B cell (primary cell): ENCODE results near the gene TMEM63A. TPM values are rescaled to one million over a fixed set of nuclear protein-coding genes. Genes with fewer than 3 reads are reported as not detected.

ENCODE experiments used
- ATAC-seq: fragments of 200-7000 bp; cut with Tn5 transposase; one replicate; pipeline ENCODE4 v1.10.0; 2021; ENCODE audit warnings: low read depth, mild to moderate bottlenecking, moderate number of reproducible peaks, moderate library complexity
- CTCF ChIA-PET: fragments of 350-600 bp; sonication (Branson Sonifier 250); formaldehyde crosslinking; loops from one replicate; lab custom pipeline; 2021; ENCODE audit warnings: antibody characterized with exemption, inconsistent platforms; lab: Charles Lee
- POLR2A ChIA-PET: fragments of 350-600 bp; sonication (Branson Sonifier 250); formaldehyde crosslinking; loops from one replicate; lab custom pipeline; 2021; ENCODE audit warnings: antibody characterized with exemption; lab: Charles Lee
- DNase-seq: peaks from one replicate; pipeline ENCODE4 v3.0.0; 2013
- H2AFZ ChIP-seq: 2 replicates; pipeline ENCODE4 v1.6.1; 2012; ENCODE audit warnings: mild to moderate bottlenecking, low read depth, low read length; ENCODE audit not compliant: insufficient read depth, poor library complexity, severe bottlenecking
- H3K27ac ChIP-seq, 2 donors: 1 replicate in 1 of 2; 2 replicates in 1 of 2; pipeline ENCODE4 v1.5.1; 2012 to 2013; ENCODE audit warnings: low read length in 2 of 2, mild to moderate bottlenecking in 2 of 2, moderate library complexity in 1 of 2
- H3K27me3 ChIP-seq, 4 experiments: fragments of 200-600 bp in 1 of 4; sonication (generic) in 1 of 4; replicated peaks in 1 of 4; 1 replicate in 2 of 4; 2 replicates in 2 of 4; pipeline versions ENCODE4 v1.6.1 to v1.7.0; 2013 to 2016; ENCODE audit warnings: low read length in 3 of 4, mild to moderate bottlenecking in 2 of 4, mixed read lengths in 1 of 4, moderate library complexity in 1 of 4; ENCODE audit not compliant: insufficient read depth in 4 of 4, control insufficient read depth in 3 of 4; ENCODE audit errors: control extremely low read depth in 1 of 4
- H3K36me3 ChIP-seq, 2 experiments: replicated peaks in 1 of 2; 1 replicate in 1 of 2; 2 replicates in 1 of 2; pipeline versions ENCODE4 v1.6.1 to v1.7.1; 2013; ENCODE audit warnings: low read length in 1 of 2; ENCODE audit not compliant: insufficient read depth in 2 of 2, control insufficient read depth in 1 of 2; ENCODE audit errors: control extremely low read depth in 1 of 2, extremely low read depth in 1 of 2
- H3K4me1 ChIP-seq, 2 donors: fragments of 200-600 bp in 1 of 2; sonication (generic) in 1 of 2; 1 replicate in 1 of 2; 2 replicates in 1 of 2; pipeline versions ENCODE4 v1.5.1 to v1.6.1; 2013 to 2017; ENCODE audit warnings: low read length in 2 of 2; ENCODE audit not compliant: control insufficient read depth in 2 of 2, insufficient read depth in 2 of 2
- H3K4me2 ChIP-seq: replicated peaks from 2 replicates; pipeline ENCODE3; 2012; ENCODE audit warnings: mild to moderate bottlenecking, low read depth, low read length; ENCODE audit not compliant: poor library complexity, severe bottlenecking
- H3K4me3 ChIP-seq, 5 experiments: fragments of 200-600 bp in 1 of 5; sonication (generic) in 1 of 5; 1 replicate in 3 of 5; 2 replicates in 2 of 5; pipeline versions ENCODE4 v1.5.1 to v1.7.0; 2011 to 2016; ENCODE audit warnings: low read length in 4 of 5, mild to moderate bottlenecking in 4 of 5, low read depth in 2 of 5, control low read depth in 1 of 5, moderate library complexity in 1 of 5; ENCODE audit not compliant: insufficient read depth in 1 of 5; ENCODE audit errors: control extremely low read depth in 1 of 5, extremely low read depth in 1 of 5
- H3K79me2 ChIP-seq: fragments of 200-600 bp; sonication (generic); one replicate; pipeline ENCODE4 v1.6.0; 2016; ENCODE audit warnings: low read length; ENCODE audit not compliant: control insufficient read depth, insufficient read depth
- H3K9ac ChIP-seq: fragments of 200-600 bp; sonication (generic); 2 replicates; pipeline ENCODE4 v1.6.1; 2017; ENCODE audit warnings: mild to moderate bottlenecking, low read length, moderate library complexity
- H3K9me3 ChIP-seq, 3 donors: one replicate each; pipeline versions ENCODE4 v1.6.1 to v1.7.1; 2013; ENCODE audit warnings: low read length in 2 of 3; ENCODE audit not compliant: control insufficient read depth in 2 of 3, insufficient read depth in 1 of 3; ENCODE audit errors: control extremely low read depth in 1 of 3
- H4K20me1 ChIP-seq: 2 replicates; pipeline ENCODE4 v1.6.0; 2012; ENCODE audit warnings: mild to moderate bottlenecking, low read length; ENCODE audit not compliant: insufficient read depth, control insufficient read depth, poor library complexity, severe bottlenecking
- H3K27ac Mint-ChIP-seq: one replicate; pipeline ENCODE4 v1.8.0; 2021; ENCODE audit warnings: mixed read lengths
- H3K27me3 Mint-ChIP-seq: one replicate; pipeline ENCODE4 v1.8.0; 2021; ENCODE audit warnings: mixed read lengths
- H3K4me1 Mint-ChIP-seq: one replicate; pipeline ENCODE4 v1.8.0; 2021; ENCODE audit warnings: mixed read lengths
- H3K4me3 Mint-ChIP-seq: one replicate; pipeline ENCODE4 v1.8.0; 2021; ENCODE audit warnings: mixed read lengths
- H3K9me3 Mint-ChIP-seq: one replicate; pipeline ENCODE4 v1.8.0; 2022; ENCODE audit warnings: mixed read lengths; ENCODE audit not compliant: insufficient read depth
- EZH2 ChIP-seq: IDR thresholded peaks from 2 replicates; pipeline ENCODE4 v1.6.1; 2012; ENCODE audit warnings: borderline replicate concordance, low read depth, mild to moderate bottlenecking, moderate library complexity, low read length; ENCODE audit not compliant: insufficient read depth, poor library complexity, severe bottlenecking
- WGBS: methylation state at CpG from one replicate; pipeline ENCODE4 v1.1.5; 2013; ENCODE audit warnings: missing lambda C conversion rate; ENCODE audit not compliant: insufficient coverage; 5-methylcytosine and 5-hydroxymethylcytosine counted together
- intact Hi-C: fragments of 100-400 bp; cut with micrococcal nuclease; formaldehyde crosslinking; loops from one replicate; pipeline ENCODE4 v1.10.0; 2022
- polyA plus RNA-seq: library from polyadenylated mRNA; depleted of rRNA; stranded (reverse); fragments of >200 nt; gene quantifications from 2 replicates; pipeline ENCODE4 v1.2.3, GENCODE V29; 2012
- total RNA-seq, 2 donors: library from RNA; stranded (reverse); fragments of 120-200 nt in 1 of 2; gene quantifications; 1 replicate in 1 of 2; 2 replicates in 1 of 2; pipeline versions ENCODE4 v1.2.3 to v1.2.4, GENCODE V29; 2013 to 2022
- TF ChIP-seq, protein P1 (sequence below): fragments of 200-600 bp; IDR thresholded peaks from one replicate; pipeline ENCODE4 v1.8.0; 2022; ENCODE audit warnings: antibody characterized with exemption, mild to moderate bottlenecking

Gene TMEM63A
- total and polyA plus RNA-seq, 2 donors (not counting 1 experiment from before 2014, with no cell fraction given) = 209 to 238 TPM

DNA sequence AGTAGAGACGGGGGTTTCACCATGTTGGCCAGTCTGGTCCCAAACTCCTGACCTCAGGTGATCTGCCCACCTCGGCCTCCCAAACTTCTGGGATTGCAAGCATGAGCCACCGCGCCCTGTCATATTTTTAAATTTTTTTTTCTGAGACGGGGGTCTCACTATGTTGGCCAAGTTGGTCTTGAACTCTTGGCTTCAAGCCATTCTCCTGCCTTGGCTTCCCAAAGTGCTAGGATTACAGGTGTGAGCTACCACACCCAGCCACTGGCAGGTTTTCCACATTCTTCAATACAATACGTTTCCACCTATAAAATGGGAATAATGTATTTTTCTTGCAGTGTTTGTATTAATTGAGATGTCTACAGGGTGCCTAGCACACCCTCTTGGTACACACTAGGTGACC is 10.1 kb upstream of the TMEM63A start:
- Histone ChIP-seq H3K4me3 (no peak overlapping the region), H3K27me3 (no peaks in the 10 kb centered on the region), H3K4me1 (peaks cover 17 to 18% of the 10 kb centered on the region in 2 donors), H3K4me2 (no peak overlapping the region), H4K20me1 (no peaks in the 10 kb centered on the region), H3K27ac (no peak overlapping the region), H3K79me2 (peaks cover 4% of the 10 kb centered on the region), H3K9me3 (no peaks in the 10 kb centered on the region), H3K9ac (no peak overlapping the region), H2AFZ (no peak overlapping the region), H3K36me3 (no peaks in the 10 kb centered on the region)
- Mint-ChIP-seq H3K4me3 (no peak overlapping the region), H3K27ac (no peak overlapping the region), H3K9me3 (no peaks in the 10 kb centered on the region), H3K27me3 (peaks cover 3% of the 10 kb centered on the region), H3K4me1 (peaks cover 15% of the 10 kb centered on the region)
- CTCF ChIA-PET = interaction anchor here (1.3 to 1.8 kb wide), 2 partner anchors 11 to 13 kb away, joined by 3 to 4 read pairs; no protein-coding TSS in a partner anchor
- TF ChIP-seq, protein P1, sequence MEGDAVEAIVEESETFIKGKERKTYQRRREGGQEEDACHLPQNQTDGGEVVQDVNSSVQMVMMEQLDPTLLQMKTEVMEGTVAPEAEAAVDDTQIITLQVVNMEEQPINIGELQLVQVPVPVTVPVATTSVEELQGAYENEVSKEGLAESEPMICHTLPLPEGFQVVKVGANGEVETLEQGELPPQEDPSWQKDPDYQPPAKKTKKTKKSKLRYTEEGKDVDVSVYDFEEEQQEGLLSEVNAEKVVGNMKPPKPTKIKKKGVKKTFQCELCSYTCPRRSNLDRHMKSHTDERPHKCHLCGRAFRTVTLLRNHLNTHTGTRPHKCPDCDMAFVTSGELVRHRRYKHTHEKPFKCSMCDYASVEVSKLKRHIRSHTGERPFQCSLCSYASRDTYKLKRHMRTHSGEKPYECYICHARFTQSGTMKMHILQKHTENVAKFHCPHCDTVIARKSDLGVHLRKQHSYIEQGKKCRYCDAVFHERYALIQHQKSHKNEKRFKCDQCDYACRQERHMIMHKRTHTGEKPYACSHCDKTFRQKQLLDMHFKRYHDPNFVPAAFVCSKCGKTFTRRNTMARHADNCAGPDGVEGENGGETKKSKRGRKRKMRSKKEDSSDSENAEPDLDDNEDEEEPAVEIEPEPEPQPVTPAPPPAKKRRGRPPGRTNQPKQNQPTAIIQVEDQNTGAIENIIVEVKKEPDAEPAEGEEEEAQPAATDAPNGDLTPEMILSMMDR = no peak
- 95% methylated on average over 3 of the region's 6 CpGs for WGBS
- intact Hi-C loops = no loop called here
- POLR2A ChIA-PET = interaction anchor here (1.5 kb wide), 1 partner anchor 10 kb away, joined by 4 read pairs; the partner anchor contains the start of gene TMEM63A
- ATAC-seq (no peak), DNase-seq (no peak)

DNA sequence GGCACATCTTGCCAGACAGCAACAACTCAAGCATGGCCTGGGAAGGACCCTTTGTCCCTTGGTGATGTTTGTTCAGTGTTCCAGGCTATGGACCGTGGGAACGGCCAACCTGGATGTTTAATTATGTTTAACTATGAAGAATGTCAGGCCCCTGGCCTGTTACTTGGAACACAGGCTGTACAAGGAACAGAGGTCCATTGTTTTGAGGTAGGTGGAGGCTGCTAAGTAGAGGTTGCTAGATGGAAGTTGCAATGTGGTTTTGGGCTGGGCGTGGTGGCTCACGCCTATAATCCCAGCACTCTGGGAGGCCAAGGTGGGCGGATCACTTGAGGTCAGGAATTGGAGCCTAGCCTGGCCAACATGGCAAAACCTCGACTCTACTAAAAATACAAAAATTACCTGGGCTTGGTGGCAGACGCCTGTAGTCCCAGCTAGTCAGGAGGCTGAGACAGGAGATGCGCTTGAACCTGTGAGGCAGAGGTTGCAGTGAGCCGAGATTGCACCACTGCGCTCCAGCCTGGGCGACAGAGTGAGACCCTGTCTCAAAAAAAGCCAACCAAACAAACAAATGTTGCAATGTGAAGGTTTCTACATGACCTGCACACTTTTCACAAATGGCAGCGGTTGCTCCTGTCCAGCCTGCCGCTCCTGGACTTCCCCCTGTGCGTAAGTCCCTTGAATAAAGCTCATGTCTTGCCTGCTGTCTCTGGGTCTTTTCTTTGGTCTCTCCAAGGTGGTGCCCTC is 9.2 kb upstream of the TMEM63A start:
- H3K27me3 ChIP-seq = no peaks in the 10 kb centered on the region
- no peak overlapping the region for H3K27ac ChIP-seq
- H3K9ac ChIP-seq = no peak overlapping the region
- intact Hi-C loops = no loop called here
- ChIA-PET CTCF (interaction anchor here (0.9 to 1.8 kb wide), 3 partner anchors 8 to 12 kb away, joined by 3 to 4 read pairs (median 3); no protein-coding TSS in a partner anchor), POLR2A (no interaction called here)
- Mint-ChIP-seq H3K4me1 (peaks cover 6% of the 10 kb centered on the region), H3K27ac (no peak overlapping the region), H3K9me3 (no peaks in the 10 kb centered on the region), H3K27me3 (peaks cover 3% of the 10 kb centered on the region), H3K4me3 (no peak overlapping the region)
- DNase-seq (no peak), ATAC-seq (no peak)
- no peak overlapping the region for H3K4me3 ChIP-seq
- no peaks in the 10 kb centered on the region for H3K36me3 ChIP-seq
- TF ChIP-seq, protein P1 = no peak
- TF ChIP-seq EZH2 = no peak
- H3K4me2 ChIP-seq = no peak overlapping the region
- peaks cover 8% of the 10 kb centered on the region in 2 donors for H3K4me1 ChIP-seq
- no peaks in the 10 kb centered on the region for H3K9me3 ChIP-seq
- no peak overlapping the region for H2AFZ ChIP-seq
- WGBS = 97% methylated on average over 11 of the region's 14 CpGs
- no peaks in the 10 kb centered on the region for H4K20me1 ChIP-seq
- H3K79me2 ChIP-seq = peaks cover 4% of the 10 kb centered on the region
